T-helper 17 cell (primary cell): Measurements from ENCODE around the gene KIAA1671. TPM values are rescaled to one million over a fixed set of nuclear protein-coding genes. Genes with fewer than 3 reads are reported as not detected.

ENCODE experiments used
- ATAC-seq: fragments of 150-1000 bp; cut with Tn5 transposase; 2 replicates; pipeline ENCODE4 v1.10.0; 2021; ENCODE audit warnings: mild to moderate bottlenecking, moderate library complexity
- DNase-seq, 3 donors: peaks; one replicate each; pipeline versions ENCODE4 v3.0.0 to v3.0.0-alpha.2; 2020 to 2021
- H3K9me3 ChIP-seq: one replicate; pipeline ENCODE4 v1.7.0; 2013; ENCODE audit warnings: low read length, mild to moderate bottlenecking; ENCODE audit not compliant: control insufficient read depth, poor library complexity, severe bottlenecking
- H3K27ac Mint-ChIP-seq: one replicate; pipeline ENCODE4 v1.8.0; 2022; ENCODE audit warnings: mild to moderate bottlenecking, moderate library complexity, mixed read lengths
- H3K27me3 Mint-ChIP-seq: one replicate; pipeline ENCODE4 v1.8.0; 2022; ENCODE audit warnings: mixed read lengths
- H3K36me3 Mint-ChIP-seq: one replicate; pipeline ENCODE4 v1.8.0; 2022; ENCODE audit warnings: low read depth, mixed read lengths
- H3K4me1 Mint-ChIP-seq: one replicate; pipeline ENCODE4 v1.8.0; 2022; ENCODE audit warnings: mild to moderate bottlenecking, mixed read lengths
- H3K4me3 Mint-ChIP-seq: one replicate; pipeline ENCODE4 v1.8.0; 2022; ENCODE audit warnings: mild to moderate bottlenecking, moderate library complexity, mixed read lengths
- total RNA-seq, 4 donors: library from RNA in 2 of 4; stranded (reverse) in 2 of 4; gene quantifications; one replicate each; pipeline ENCODE4 v1.2.3 and lab custom pipeline; 2022 to 2026

The KIAA1671 gene
- total RNA-seq, 2 donors from 2014 or later: 1.4 to 3.2 TPM

DNA sequence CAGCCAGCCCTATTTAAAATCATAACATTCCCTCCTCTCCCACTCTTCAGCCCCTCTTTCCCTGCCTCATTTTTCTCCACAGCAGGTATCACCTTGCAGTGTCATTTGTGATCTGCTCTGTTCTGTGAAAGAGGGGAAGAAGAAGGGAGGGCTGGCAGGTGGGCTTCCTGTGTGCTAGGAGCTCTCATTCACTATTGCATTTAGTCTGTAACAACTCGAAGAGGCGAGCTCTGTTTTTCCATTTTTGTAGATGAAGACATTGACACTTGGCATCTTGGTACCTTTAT, 195.1 kb downstream of the KIAA1671 start:
- Mint-ChIP-seq H3K4me3 (no peak overlapping the region), H3K36me3 (no peaks in the 10 kb centered on the region), H3K27ac (no peak overlapping the region), H3K27me3 (no peaks in the 10 kb centered on the region), H3K4me1 (peaks cover 7% of the 10 kb centered on the region)
- no peaks in the 10 kb centered on the region for H3K9me3 ChIP-seq
- ATAC-seq: no peak
- no peak for DNase-seq

DNA sequence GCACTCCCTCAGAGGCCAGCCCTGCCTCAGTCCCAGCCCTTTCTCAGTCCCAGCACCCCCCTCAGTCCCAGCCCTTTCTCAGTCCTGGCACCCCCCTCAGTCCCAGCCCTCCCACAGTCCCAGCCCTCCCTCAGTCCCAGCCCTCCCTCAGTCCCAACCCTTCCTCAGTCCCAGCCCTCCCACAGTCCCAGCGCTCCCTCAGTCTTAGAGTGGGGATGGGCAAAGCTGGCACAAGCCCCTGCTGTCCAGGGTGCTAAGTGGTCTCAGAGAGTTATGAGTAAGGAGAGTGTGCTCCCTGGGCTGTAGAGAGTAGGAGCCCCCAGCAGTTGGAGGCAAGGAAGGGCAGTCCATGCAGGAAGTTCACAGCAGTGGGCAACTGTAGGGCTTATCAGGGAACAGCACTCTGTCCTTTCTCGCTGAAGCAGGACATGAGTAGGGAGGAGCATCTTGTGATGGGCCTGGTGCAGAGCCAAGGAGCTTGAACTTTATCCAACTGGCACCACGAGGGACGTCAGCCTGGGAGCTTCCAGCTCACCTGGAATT, 195.7 kb downstream of the KIAA1671 start:
- H3K4me3 Mint-ChIP-seq: no peak overlapping the region
- no peak overlapping the region for H3K27ac Mint-ChIP-seq
- no peaks in the 10 kb centered on the region for H3K9me3 ChIP-seq
- DNase-seq (no peak), ATAC-seq (no peak)
- no peaks in the 10 kb centered on the region for H3K27me3 Mint-ChIP-seq
- H3K4me1 Mint-ChIP-seq: peaks cover 7% of the 10 kb centered on the region
- no peaks in the 10 kb centered on the region for H3K36me3 Mint-ChIP-seq

DNA sequence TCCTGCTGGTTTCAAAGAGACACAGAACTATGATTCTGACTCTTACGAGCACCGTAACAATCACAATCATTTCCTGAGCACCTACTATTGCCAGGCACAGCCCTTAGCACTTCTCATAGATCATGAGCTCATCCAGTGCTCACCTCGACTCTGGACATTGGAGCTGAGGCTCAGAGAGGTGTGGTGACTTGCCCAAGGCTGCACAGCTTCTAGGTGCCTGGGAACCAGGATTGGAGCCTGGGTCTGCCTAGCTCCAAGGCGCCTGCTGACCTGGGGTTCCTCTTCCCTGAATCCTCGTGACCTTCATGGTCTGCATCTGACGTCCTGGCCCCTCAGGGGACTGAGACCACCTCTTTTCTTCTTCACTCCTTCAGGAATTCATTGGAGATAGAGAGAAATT, 196.5 kb downstream of the KIAA1671 start:
- ATAC-seq (no peak), DNase-seq (no peak)
- H3K9me3 ChIP-seq: no peaks in the 10 kb centered on the region
- no peak overlapping the region for H3K27ac Mint-ChIP-seq
- peaks cover 7% of the 10 kb centered on the region for H3K4me1 Mint-ChIP-seq
- no peaks in the 10 kb centered on the region for H3K27me3 Mint-ChIP-seq
- no peaks in the 10 kb centered on the region for H3K36me3 Mint-ChIP-seq
- no peak overlapping the region for H3K4me3 Mint-ChIP-seq

DNA sequence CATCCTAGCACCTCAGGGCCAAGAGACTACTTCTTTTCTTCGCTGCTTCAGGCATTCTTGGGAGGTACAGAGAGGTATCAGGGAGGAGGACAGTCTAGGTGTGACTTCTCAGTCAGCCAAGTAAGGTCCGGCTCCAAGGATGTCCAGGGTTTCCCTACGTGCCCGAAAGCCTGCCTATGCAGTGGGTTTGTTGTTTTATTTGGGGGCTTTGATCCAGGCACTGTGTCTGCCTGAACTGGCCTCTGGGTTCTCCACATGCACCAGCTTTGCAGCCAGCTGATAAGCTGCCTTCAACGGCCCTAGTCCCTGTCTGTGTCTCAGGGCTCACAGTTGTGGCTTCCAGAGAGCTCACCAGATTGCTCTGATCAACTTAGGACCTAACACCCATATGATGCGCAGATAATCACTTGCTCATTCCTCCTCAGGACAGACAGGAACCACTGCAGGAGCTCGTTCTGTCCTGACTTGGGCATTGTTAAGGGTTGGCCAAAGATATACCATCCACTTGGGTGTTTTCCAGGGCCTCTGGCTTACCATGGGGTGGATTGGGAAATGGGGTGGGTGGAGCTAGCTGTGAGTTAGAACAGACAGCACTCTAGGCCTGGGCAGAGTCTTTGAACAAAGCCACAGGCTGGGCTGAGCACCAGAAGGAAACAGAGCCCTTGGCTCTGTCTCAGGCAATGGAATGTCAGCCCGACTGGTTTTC, 201.6 kb downstream of the KIAA1671 start:
- Mint-ChIP-seq H3K27ac (no peak overlapping the region), H3K27me3 (no peaks in the 10 kb centered on the region), H3K4me1 (peaks cover 7% of the 10 kb centered on the region), H3K36me3 (no peaks in the 10 kb centered on the region), H3K4me3 (no peak overlapping the region)
- DNase-seq (no peak), ATAC-seq (no peak)
- no peaks in the 10 kb centered on the region for H3K9me3 ChIP-seq

DNA sequence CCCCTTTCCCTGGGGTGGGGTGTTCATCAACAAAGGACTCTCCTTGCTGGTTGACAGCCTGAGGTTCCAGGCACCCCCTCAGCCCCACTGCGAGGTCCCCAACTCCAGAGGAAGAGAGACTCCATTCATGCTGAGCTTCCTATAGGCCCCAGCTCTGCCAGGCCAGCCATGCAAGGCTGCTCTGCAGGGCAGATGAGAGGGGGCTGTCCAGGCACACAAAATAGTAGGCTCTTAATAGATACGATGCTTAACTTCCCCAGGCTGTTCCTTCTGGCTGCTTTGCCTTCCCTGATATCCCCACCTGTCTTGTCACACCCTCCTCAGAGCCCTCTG, 202.1 kb downstream of the KIAA1671 start:
- Mint-ChIP-seq H3K4me3 (no peak overlapping the region), H3K27ac (no peak overlapping the region), H3K27me3 (no peaks in the 10 kb centered on the region), H3K36me3 (no peaks in the 10 kb centered on the region), H3K4me1 (peaks cover 5% of the 10 kb centered on the region)
- DNase-seq: no peak
- no peaks in the 10 kb centered on the region for H3K9me3 ChIP-seq
- ATAC-seq: no peak

DNA sequence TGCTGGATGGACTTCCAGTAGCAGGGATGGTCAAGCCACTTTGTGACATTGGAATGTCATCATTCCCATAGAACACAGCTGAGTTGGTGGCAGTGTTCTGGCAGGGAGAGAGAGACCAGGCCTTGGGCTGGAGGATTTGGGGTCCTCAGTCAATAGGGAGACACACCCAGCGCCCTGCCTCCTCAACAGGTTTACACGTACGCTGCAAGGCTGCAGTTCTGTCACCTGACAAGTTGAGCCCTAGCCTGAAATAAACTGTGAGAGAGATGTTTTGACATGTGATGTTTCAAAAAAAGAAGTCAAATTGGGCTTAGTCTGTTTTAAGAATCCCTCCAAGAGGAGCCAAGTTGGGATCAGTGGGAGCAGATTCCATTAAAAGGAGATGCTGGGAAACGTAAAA, 204.2 kb downstream of the KIAA1671 start:
- Mint-ChIP-seq H3K27me3 (no peaks in the 10 kb centered on the region), H3K4me1 (peaks cover 2% of the 10 kb centered on the region), H3K4me3 (no peak overlapping the region), H3K36me3 (peaks cover 3% of the 10 kb centered on the region), H3K27ac (no peak overlapping the region)
- ATAC-seq (no peak), DNase-seq (no peak)
- no peaks in the 10 kb centered on the region for H3K9me3 ChIP-seq

DNA sequence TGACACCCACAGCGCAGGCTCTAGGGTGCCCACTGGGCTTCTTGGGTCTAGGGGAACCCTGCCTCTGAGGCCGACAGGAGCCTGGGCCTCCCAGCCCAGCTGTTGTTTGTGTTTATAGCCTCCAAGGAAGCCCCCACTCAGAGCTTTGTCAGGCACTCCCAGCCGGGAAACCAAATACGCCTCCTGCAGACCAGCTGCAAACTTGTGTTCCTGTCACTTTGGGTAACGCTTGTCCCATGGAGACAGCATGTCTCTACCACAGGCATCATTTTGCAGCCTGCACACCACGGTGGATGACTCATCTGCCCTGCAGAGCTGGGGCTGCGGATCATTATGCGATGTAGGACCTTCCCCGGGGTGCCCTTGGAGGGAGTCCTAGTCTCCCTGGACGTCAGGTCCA, 206.5 kb downstream of the KIAA1671 start:
- peaks cover 2% of the 10 kb centered on the region for H3K4me1 Mint-ChIP-seq
- ATAC-seq: no peak

DNA sequence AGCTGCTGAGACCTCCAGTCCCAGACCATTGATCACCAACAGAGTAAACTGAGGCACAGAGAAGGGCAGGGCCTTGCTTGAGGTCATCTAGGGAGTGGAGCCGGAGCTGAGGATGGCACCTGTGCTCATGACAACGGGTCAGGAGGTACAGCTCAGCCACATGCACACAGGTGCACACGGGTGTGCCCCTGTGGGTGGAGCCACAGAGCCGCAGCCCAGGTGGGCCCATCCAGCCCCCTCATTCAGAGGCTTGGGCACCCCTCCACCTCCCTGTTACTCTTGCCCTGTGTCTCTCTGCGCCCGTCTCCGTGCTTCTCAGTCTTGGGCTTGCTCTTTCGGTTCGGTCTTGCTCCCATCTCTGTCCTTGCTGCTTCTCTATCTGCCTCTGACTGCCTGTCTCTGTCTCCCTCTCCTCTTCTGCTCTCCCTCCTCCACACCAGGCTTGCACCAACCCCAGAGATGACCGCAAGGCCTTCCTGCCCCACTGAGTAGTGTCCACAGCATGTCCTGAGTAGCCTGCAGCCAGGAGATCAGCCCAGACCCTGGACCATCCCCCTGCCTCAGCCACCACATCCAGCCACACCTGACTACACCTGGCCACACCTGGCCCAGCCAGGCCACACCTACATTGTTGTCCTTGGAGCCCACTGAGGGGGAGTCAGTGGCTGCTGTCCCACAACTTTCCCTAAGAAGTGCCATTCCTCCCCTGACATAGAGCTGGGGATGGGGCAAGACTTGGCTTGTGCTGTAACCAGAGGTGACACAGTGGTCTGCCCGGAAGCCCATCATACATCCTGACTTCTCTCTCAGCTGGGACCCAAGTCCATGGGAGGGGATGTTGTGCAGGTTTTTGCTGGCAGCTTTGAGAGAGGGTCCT, 207.8 kb downstream of the KIAA1671 start:
- ATAC-seq (no peak), DNase-seq (no peak)
- no peaks in the 10 kb centered on the region for H3K27me3 Mint-ChIP-seq
- H3K4me1 Mint-ChIP-seq: peaks cover 4% of the 10 kb centered on the region
- H3K9me3 ChIP-seq: no peaks in the 10 kb centered on the region
- peaks cover 3% of the 10 kb centered on the region for H3K36me3 Mint-ChIP-seq
- peak overlapping the region; percentile 59 for H3K27ac Mint-ChIP-seq
- H3K4me3 Mint-ChIP-seq: no peak overlapping the region

More for the DNA sequence above, 206.5 kb downstream of the KIAA1671 start:
- Mint-ChIP-seq H3K27ac (no peak overlapping the region), H3K36me3 (peaks cover 3% of the 10 kb centered on the region), H3K4me3 (no peak overlapping the region), H3K27me3 (no peaks in the 10 kb centered on the region)
- DNase-seq: no peak
- H3K9me3 ChIP-seq: no peaks in the 10 kb centered on the region

DNA sequence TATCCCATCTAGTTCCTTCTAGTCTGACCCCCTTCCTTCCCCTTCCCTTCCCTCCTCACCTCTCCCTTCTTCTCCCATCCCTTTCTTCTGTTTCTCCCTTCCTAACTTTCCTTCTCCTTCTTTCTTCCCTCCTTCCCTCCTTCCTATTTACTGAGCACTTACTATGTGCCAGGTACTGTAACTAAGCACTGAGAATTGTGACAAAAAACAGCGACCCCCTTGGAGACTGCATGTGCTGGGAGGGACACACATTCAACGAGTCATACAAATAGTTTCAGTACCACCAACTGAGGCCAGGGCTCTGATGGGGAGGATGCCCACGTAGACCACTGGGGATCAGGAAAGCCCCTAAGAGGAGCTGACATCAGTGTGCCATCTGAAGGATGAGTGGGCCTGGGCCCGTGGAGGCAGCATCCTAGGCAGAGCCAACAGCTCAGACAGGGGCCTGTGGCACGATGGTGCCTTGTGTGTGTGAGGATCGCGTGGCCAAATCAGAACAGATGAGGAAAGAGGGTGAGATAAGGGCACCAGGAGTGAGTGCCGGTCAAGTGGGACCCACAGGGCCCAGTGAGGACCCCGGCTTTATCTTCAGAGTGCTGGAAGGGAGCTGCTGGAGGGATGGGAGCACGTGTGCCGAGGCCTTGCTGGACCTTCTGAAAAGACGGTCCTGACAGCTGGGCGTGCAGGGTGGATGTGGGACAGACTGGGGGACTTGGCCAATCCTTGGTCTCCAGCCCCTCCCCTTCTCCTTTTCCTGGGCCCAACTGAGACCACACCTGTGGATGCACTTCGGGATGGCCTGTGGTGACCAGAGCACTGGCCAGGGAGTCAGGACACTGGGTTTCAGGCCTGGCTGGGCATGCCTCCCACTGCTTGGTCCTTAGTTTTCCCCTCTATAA, 208.8 kb downstream of the KIAA1671 start:
- no peak for ATAC-seq
- H3K4me3 Mint-ChIP-seq: no peak overlapping the region
- no peak for DNase-seq
- H3K27me3 Mint-ChIP-seq: no peaks in the 10 kb centered on the region
- peaks cover 4% of the 10 kb centered on the region for H3K4me1 Mint-ChIP-seq
- peak overlapping the region; percentile 59 for H3K27ac Mint-ChIP-seq
- peaks cover 3% of the 10 kb centered on the region for H3K36me3 Mint-ChIP-seq
- H3K9me3 ChIP-seq: no peaks in the 10 kb centered on the region

DNA sequence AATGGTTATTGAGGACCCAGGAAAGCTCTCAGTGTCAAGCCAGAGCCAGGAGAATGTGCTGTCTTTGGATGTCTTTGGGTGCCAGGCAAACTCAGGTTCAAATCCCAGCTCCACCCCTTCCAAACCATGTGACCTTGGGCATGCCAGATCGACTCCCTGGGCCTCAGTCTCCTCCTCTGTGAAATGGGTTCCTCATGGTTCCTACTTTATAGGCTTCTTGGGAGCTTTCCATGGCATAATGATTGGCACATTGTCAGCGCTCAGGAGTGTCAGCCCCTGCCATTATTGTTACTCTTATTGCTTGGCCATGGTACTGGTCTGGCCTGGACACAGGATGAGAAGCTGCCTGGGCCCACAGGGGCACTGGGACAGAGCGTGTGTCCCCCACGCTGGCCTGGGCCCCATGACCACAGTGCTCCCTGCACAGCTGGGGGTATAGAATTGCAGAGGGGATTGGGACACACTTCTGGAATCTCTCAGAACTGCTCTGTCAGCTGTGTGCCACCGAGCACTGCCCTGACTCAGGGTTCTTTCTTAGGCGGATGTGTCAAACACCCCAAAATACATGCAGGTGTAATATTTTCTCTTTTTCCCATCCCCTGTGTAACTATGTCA, 209.5 kb downstream of the KIAA1671 start:
- ATAC-seq (no peak), DNase-seq (no peak)
- Mint-ChIP-seq H3K4me3 (no peak overlapping the region), H3K27me3 (no peaks in the 10 kb centered on the region), H3K4me1 (peaks cover 4% of the 10 kb centered on the region), H3K36me3 (peaks cover 3% of the 10 kb centered on the region), H3K27ac (no peak overlapping the region)
- no peaks in the 10 kb centered on the region for H3K9me3 ChIP-seq

DNA sequence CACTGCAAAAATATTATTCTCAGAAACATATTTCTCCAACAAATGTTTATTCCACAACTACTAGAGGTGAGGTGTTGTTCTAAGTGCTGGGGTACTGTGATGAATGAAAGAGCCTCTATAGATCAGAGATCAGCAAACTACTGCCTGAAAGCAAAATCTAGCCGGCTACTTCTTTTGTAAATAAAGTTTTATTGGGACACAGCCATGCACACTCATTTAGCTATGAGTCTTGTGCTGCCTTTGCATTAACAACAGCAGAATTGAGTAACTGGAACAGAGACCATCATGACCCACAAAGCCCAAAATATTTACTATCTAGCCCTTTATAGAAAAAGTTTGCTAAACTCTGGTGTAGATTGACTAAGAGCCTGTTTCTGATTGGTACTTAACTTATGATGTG, 210.0 kb downstream of the KIAA1671 start:
- H3K27ac Mint-ChIP-seq: no peak overlapping the region
- H3K4me1 Mint-ChIP-seq: peaks cover 4% of the 10 kb centered on the region
- ATAC-seq (no peak), DNase-seq (no peak)
- H3K4me3 Mint-ChIP-seq: no peak overlapping the region
- peaks cover 3% of the 10 kb centered on the region for H3K36me3 Mint-ChIP-seq
- H3K9me3 ChIP-seq: no peaks in the 10 kb centered on the region
- H3K27me3 Mint-ChIP-seq: no peaks in the 10 kb centered on the region

DNA sequence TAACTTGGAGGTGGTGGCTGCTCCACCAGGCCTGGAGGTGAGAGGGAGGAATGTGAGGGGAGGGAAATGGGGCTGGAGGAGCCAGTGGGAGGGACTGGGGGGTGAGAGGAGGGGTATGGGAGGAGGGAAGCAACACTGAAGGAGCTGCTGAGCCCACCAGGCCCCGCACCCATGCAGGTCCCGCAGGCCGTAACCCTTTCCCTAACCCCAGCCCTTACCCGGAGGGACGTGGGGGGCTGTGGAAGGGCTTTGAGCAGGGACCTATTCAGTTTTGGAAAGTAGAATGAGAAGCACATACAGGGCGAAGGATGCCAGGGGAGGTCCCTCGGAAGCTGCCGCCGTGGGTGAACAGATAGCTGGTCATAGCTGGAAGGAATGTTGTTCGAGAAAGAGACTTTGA, 213.3 kb downstream of the KIAA1671 start:
- H3K4me1 Mint-ChIP-seq: peaks cover 4% of the 10 kb centered on the region
- no peaks in the 10 kb centered on the region for H3K27me3 Mint-ChIP-seq
- no peaks in the 10 kb centered on the region for H3K9me3 ChIP-seq
- H3K4me3 Mint-ChIP-seq: no peak overlapping the region
- DNase-seq (no peak), ATAC-seq (no peak)
- H3K36me3 Mint-ChIP-seq: peaks cover 3% of the 10 kb centered on the region
- no peak overlapping the region for H3K27ac Mint-ChIP-seq
